HG03280 (cell line): Measurements from ENCODE around the gene ZKSCAN7.
"Not testable (repeated sequence)": the region's sequence is repeated elsewhere in the genome, so short reads cannot be mapped to it uniquely, and the experiment has no call there.

Experiments
- ATAC-seq: cut with Tn5 transposase; IDR thresholded peaks from one replicate; pipeline ENCODE4 v1.9.1; 2021; ENCODE audit warnings: mild to moderate bottlenecking, moderate library complexity; ENCODE audit not compliant: unreplicated experiment

Gene ZKSCAN7

GRCh38 chr3:44576613-44577012 is 21.6 kb downstream of the ZKSCAN7 start:
- ATAC-seq: no peak

- ATAC-seq: not testable (repeated sequence)
These were observed 22.5 kb downstream of the ZKSCAN7 start for GRCh38 chr3:44577354-44577952.

- ATAC-seq: not testable (repeated sequence)
These were observed 23.3 kb downstream of the ZKSCAN7 start for GRCh38 chr3:44578316-44578715.

GRCh38 chr3:44578924-44579515 is 24.0 kb downstream of the ZKSCAN7 start:
- ATAC-seq: not testable (repeated sequence)

GRCh38 chr3:44579749-44580148 is 24.8 kb downstream of the ZKSCAN7 start:
- ATAC-seq: not testable (repeated sequence)

GRCh38 chr3:44580971-44581370 is 26.0 kb downstream of the ZKSCAN7 start:
- not testable (repeated sequence) for ATAC-seq

GRCh38 chr3:44584646-44585501 is 29.9 kb downstream of the ZKSCAN7 start, which contains the start of gene ZNF660:
TSS of gene ZNF660 (plus strand) at chr3:44584964. CDS start at chr3:44594194, 9,230 bp downstream.
- ATAC-seq: peak; percentile 65

- no peak for ATAC-seq
These were observed 41.6 kb downstream of the ZKSCAN7 start for GRCh38 chr3:44596621-44597020.

GRCh38 chr3:44601749-44602148 is 46.8 kb downstream of the ZKSCAN7 start:
- no peak for ATAC-seq

- ATAC-seq: no peak
These were observed 57.7 kb downstream of the ZKSCAN7 start for GRCh38 chr3:44612678-44613077.
